ENCODE results near the gene SNX1.
"Not testable (repeated sequence)": the region's sequence is repeated elsewhere in the genome, so short reads cannot be mapped to it uniquely, and the experiment has no call there.

Gene SNX1

GRCh38 chr15:64100958-64101357 lies 5.2 kb downstream of the SNX1 start:
- Histone ChIP-seq H3K4me3 (ENCODE audit: low read depth, low read length) (no peak overlapping the region), H3K27me3 (no peaks in the 10 kb centered on the region), H3K36me3 (peaks cover 2% of the 10 kb centered on the region; the same call in 1 of the 2 replicates), H3K9me3 (no peaks in the 10 kb centered on the region), H3K4me1 (no peaks in the 10 kb centered on the region)
- TF ChIP-seq, protein P1, sequence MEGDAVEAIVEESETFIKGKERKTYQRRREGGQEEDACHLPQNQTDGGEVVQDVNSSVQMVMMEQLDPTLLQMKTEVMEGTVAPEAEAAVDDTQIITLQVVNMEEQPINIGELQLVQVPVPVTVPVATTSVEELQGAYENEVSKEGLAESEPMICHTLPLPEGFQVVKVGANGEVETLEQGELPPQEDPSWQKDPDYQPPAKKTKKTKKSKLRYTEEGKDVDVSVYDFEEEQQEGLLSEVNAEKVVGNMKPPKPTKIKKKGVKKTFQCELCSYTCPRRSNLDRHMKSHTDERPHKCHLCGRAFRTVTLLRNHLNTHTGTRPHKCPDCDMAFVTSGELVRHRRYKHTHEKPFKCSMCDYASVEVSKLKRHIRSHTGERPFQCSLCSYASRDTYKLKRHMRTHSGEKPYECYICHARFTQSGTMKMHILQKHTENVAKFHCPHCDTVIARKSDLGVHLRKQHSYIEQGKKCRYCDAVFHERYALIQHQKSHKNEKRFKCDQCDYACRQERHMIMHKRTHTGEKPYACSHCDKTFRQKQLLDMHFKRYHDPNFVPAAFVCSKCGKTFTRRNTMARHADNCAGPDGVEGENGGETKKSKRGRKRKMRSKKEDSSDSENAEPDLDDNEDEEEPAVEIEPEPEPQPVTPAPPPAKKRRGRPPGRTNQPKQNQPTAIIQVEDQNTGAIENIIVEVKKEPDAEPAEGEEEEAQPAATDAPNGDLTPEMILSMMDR (IDR thresholded peaks at IDR 0.05; ENCODE audit: low read depth, low read length) = no peak
- DNase-seq = no peak

DNA sequence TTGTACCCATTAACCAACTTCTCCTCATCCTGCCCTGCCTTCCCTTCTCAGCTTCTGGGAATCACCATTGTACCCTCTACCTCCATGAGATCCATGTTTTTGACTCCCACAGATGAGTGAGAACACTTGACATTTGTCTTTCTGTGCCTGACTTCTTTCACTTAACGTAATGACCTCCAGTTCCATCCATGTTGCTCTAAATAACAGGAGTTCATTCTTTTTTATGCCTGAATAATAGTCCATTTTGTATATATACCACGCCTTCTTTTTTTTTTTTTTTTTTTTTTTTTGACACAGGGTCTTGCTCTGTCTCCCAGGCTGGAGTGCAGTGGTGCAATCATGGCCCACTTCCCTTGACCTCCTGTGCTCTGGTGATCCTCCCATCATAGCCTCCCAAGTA lies 6.7 kb downstream of the SNX1 start:
- Histone ChIP-seq H3K27me3 (no peaks in the 10 kb centered on the region), H3K4me3 (ENCODE audit: low read depth, low read length) (no peak overlapping the region), H3K9me3 (no peaks in the 10 kb centered on the region), H3K4me1 (no peaks in the 10 kb centered on the region), H3K36me3 (no peaks in the 10 kb centered on the region)
- TF ChIP-seq, protein P1 (IDR thresholded peaks at IDR 0.05; ENCODE audit: low read depth, low read length) = no peak
- DNase-seq = no peak

GRCh38 chr15:64105113-64105704 lies 9.4 kb downstream of the SNX1 start:
- DNase-seq = no peak
- H3K4me1 ChIP-seq = no peaks in the 10 kb centered on the region
- no peaks in the 10 kb centered on the region for H3K27me3 ChIP-seq
- H3K4me3 ChIP-seq (ENCODE audit: low read depth, low read length) = no peak overlapping the region
- H3K9me3 ChIP-seq = no peaks in the 10 kb centered on the region
- TF ChIP-seq, protein P1 (IDR thresholded peaks at IDR 0.05; ENCODE audit: low read depth, low read length) = no peak
- no peaks in the 10 kb centered on the region for H3K36me3 ChIP-seq

DNA sequence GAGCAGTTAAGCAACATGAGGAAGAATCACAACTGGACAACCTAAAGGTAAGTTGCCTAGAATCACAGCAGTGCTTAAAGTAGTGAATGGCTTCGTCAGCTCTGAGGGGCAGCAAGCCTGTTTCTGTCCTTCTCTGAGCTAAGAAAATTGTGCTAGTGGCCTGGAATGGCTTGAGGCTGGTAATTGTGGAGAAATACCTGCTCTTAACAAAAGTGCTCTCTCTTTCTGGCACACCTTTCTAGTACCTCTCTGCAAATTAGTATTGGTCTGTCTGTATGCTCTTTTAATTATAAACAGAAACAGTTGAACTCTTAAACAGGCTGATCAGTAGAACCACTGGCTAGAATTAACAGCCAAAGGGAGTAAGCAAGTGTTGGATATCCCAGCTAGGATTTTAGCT lies 11.6 kb downstream of the SNX1 start:
- no peaks in the 10 kb centered on the region for H3K9me3 ChIP-seq
- DNase-seq = no peak
- H3K27me3 ChIP-seq = no peaks in the 10 kb centered on the region
- TF ChIP-seq, protein P1 (IDR thresholded peaks at IDR 0.05; ENCODE audit: low read depth, low read length) = no peak
- H3K4me1 ChIP-seq = no peaks in the 10 kb centered on the region
- H3K36me3 ChIP-seq = peaks cover 6% of the 10 kb centered on the region; the same call in 1 of the 2 replicates
- no peak overlapping the region for H3K4me3 ChIP-seq (ENCODE audit: low read depth, low read length)

DNA sequence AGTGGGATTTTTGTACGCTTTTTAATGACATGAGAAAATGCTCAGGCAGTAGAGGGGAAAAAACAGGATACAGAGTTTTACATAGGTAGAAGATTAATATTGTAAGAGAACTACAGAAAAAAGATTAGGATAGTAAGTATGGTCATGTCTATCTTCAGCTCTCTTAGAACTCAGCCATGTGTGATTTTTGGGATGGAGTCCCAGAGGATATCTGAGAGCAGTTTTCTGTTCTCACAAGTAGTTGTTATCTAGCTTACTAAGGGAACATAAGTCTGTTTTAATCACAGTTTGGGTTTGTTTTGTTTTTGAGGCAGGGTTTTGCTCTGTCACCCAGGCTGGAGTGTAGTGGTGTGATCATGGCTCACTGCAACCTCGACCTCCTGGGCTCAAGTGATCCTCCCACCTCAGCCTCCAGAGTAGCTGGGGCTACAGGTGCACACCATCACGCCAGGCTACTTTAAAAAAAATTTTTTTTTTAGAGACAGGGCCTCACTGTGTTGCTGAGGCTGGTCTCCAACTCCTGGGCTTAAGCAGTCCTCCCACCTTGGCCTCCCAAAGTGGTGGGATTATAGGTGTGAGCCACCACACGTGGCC lies 14.4 kb downstream of the SNX1 start:
- not testable (repeated sequence) for H3K4me3 ChIP-seq (ENCODE audit: low read depth, low read length); DNase-seq; H3K27me3 ChIP-seq; H3K9me3 ChIP-seq; H3K4me1 ChIP-seq
- H3K36me3 ChIP-seq = peaks cover 33% of the 10 kb centered on the region

DNA sequence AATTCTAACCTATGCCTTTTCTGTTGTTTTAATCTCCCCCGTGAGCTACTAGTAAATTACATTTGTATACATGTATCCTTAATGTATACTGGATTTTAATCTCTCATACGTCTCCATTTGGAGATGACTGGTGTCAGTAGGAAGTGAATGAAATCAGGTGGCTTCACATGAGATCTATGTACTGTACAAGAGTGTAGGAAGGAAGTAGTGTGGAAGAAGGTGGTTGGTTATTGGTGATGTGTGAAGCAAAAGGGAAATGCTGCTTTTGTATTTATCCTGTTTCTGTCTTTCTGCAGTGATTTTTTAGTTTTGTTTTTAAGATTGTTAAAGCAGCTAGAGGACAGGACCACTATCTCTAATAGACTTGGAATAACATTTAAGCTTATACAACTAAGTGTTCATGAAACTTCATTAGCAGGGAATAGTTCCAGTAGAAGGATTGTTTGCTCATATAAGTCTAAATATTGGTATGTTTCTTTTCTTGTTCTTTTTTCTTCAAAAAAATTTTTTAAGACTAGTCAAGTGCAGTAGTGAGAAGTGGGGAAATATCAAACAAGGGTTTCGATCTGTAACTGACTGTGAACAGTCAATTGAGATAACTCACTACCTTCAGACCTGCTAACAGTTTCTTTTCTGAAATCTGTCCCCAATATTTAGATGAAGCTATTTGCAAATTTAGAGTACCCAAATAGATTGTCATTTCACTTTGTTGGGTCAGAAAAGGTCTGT lies 15.3 kb downstream of the SNX1 start:
- TF ChIP-seq, protein P1 (IDR thresholded peaks at IDR 0.05; ENCODE audit: low read depth, low read length) = no peak
- Histone ChIP-seq H3K4me3 (ENCODE audit: low read depth, low read length) (no peak overlapping the region), H3K27me3 (no peaks in the 10 kb centered on the region), H3K4me1 (no peaks in the 10 kb centered on the region), H3K9me3 (no peaks in the 10 kb centered on the region), H3K36me3 (peaks cover 40% of the 10 kb centered on the region)
- no peak for DNase-seq
